Thyroid gland (tissue), 4 donors: Measurements from ENCODE around the gene SHROOM3. TPM values are rescaled to one million over a fixed set of nuclear protein-coding genes. Genes with fewer than 3 reads are reported as not detected.

Experiments
- DNase-seq, 2 donors: peaks; one replicate each; pipeline ENCODE4 v3.0.0-alpha.2; 2019
- H3K27ac ChIP-seq, 3 donors: fragments of 200-600 bp; sonication (generic); 1 replicate in 2 of 3; 2 replicates in 1 of 3; pipeline ENCODE4 v1.5.1; 2016 to 2019; ENCODE audit warnings: mild to moderate bottlenecking in 1 of 3, moderate library complexity in 1 of 3
- H3K27me3 ChIP-seq: fragments of 200-600 bp; sonication (generic); one replicate; pipeline ENCODE4 v1.5.1; 2019
- H3K36me3 ChIP-seq, 2 donors: fragments of 200-600 bp; sonication (generic); one replicate each; pipeline ENCODE4 v1.5.1; 2016 to 2019
- H3K4me1 ChIP-seq, 2 donors: fragments of 200-600 bp; sonication (generic); one replicate each; pipeline ENCODE4 v1.5.1; 2017 to 2019
- H3K4me3 ChIP-seq, 3 donors: fragments of 200-600 bp; sonication (generic); replicated peaks in 1 of 3; 1 replicate in 2 of 3; 2 replicates in 1 of 3; pipeline ENCODE4 v1.5.1; 2016; ENCODE audit warnings: mild to moderate bottlenecking in 1 of 3
- H3K9me3 ChIP-seq: fragments of 200-600 bp; sonication (generic); one replicate; pipeline ENCODE4 v1.5.1; 2017
- CTCF ChIP-seq, 6 experiments: fragments of 200-600 bp in 3 of 6; fragments of 450-650 bp in 3 of 6; sonication (generic) in 3 of 6; IDR thresholded peaks; one replicate each; pipeline ENCODE4 v1.5.1; 2016 to 2019; ENCODE audit warnings: antibody characterized with exemption in 6 of 6, mild to moderate bottlenecking in 2 of 6, inconsistent platforms in 1 of 6, moderate library complexity in 1 of 6
- POLR2A ChIP-seq, 2 donors: fragments of 450-650 bp; IDR thresholded peaks; one replicate each; pipeline ENCODE4 v1.6.1; 2017; ENCODE audit warnings: antibody characterized with exemption in 2 of 2, mild to moderate bottlenecking in 2 of 2, moderate library complexity in 1 of 2
- WGBS, 2 donors: methylation state at CpG; one replicate each; pipeline ENCODE4 v1.1.5; 2017; 5-methylcytosine and 5-hydroxymethylcytosine counted together
- intact Hi-C: fragments of 100-400 bp; cut with DNase I; formaldehyde crosslinking; loops from one replicate; pipeline ENCODE4 v1.15.1; 2023
- total RNA-seq, 4 donors: library from RNA; depleted of rRNA; stranded (reverse); fragments of >200 nt; gene quantifications; one replicate each; pipeline ENCODE4 v1.2.3, GENCODE V29; 2016

Gene SHROOM3
- total RNA-seq, 4 donors from 2014 or later = 41.7 to 77.8 (median 62.0) TPM

GRCh38 chr4:76562161-76562560, 127.1 kb downstream of the SHROOM3 start:
- Histone ChIP-seq H3K36me3 (no peaks in the 10 kb centered on the region), H3K27ac (peak overlapping the region in 1 of 3 donors; percentile 32), H3K9me3 (no peaks in the 10 kb centered on the region), H3K4me1 (peaks cover 8 to 12% of the 10 kb centered on the region in 2 donors), H3K27me3 (no peaks in the 10 kb centered on the region), H3K4me3 (no peak overlapping the region)
- intact Hi-C loops = no loop called here
- no peak for DNase-seq
- WGBS, 2 donors = 48 to 60% methylated on average over 2 of the region's 2 CpGs
- TF ChIP-seq CTCF (IDR thresholded peaks at IDR 0.05) (no peak), POLR2A (IDR thresholded peaks at IDR 0.05) (no peak)

GRCh38 chr4:76562836-76563453, 127.9 kb downstream of the SHROOM3 start:
- 83 to 87% methylated on average over 4 of the region's 4 CpGs for WGBS, 2 donors
- H3K27me3 ChIP-seq = no peaks in the 10 kb centered on the region

GRCh38 chr4:76563454-76564122, 128.6 kb downstream of the SHROOM3 start:
- intact Hi-C loops = no loop called here
- TF ChIP-seq POLR2A (IDR thresholded peaks at IDR 0.05) (no peak), CTCF (IDR thresholded peaks at IDR 0.05) (no peak)
- DNase-seq = no peak
- no peak overlapping the region for H3K4me3 ChIP-seq
- H3K27ac ChIP-seq = no peak overlapping the region
- no peaks in the 10 kb centered on the region for H3K9me3 ChIP-seq
- no peaks in the 10 kb centered on the region for H3K27me3 ChIP-seq
- peaks cover 8 to 12% of the 10 kb centered on the region in 2 donors for H3K4me1 ChIP-seq
- 84 to 87% methylated on average over 7 of the region's 7 CpGs for WGBS, 2 donors
- no peaks in the 10 kb centered on the region for H3K36me3 ChIP-seq

More at GRCh38 chr4:76562836-76563453, 127.9 kb downstream of the SHROOM3 start:
- no peaks in the 10 kb centered on the region for H3K9me3 ChIP-seq
- no peak overlapping the region for H3K27ac ChIP-seq
- no peak overlapping the region for H3K4me3 ChIP-seq
- H3K4me1 ChIP-seq = peaks cover 8 to 12% of the 10 kb centered on the region in 2 donors
- no peaks in the 10 kb centered on the region for H3K36me3 ChIP-seq
- TF ChIP-seq CTCF (IDR thresholded peaks at IDR 0.05) (no peak), POLR2A (IDR thresholded peaks at IDR 0.05) (no peak)
- intact Hi-C loops = no loop called here
- no peak for DNase-seq

- H3K4me1 ChIP-seq = peaks cover 12 to 15% of the 10 kb centered on the region in 2 donors
- H3K4me3 ChIP-seq = no peak overlapping the region
- no peak for DNase-seq
- TF ChIP-seq CTCF (IDR thresholded peaks at IDR 0.05) (no peak), POLR2A (IDR thresholded peaks at IDR 0.05) (no peak)
- H3K9me3 ChIP-seq = no peaks in the 10 kb centered on the region
- H3K27me3 ChIP-seq = no peaks in the 10 kb centered on the region
- WGBS, 2 donors = 82 to 89% methylated on average over 4 of the region's 4 CpGs
- H3K27ac ChIP-seq = no peak overlapping the region
- intact Hi-C loops = no loop called here
- no peaks in the 10 kb centered on the region for H3K36me3 ChIP-seq
These were observed 129.3 kb downstream of the SHROOM3 start for GRCh38 chr4:76564123-76564915.
